Neural progenitor cell (in vitro differentiated cells): ENCODE results near the gene STX2. TPM values are rescaled to one million over a fixed set of nuclear protein-coding genes. Genes with fewer than 3 reads are reported as not detected.

Experiments used
- DNase-seq: peaks from one replicate; pipeline ENCODE4 v3.0.0-alpha.2; 2016; ENCODE audit warnings: low spot score
- H2AFZ ChIP-seq: fragments of 200-600 bp; sonication (generic); replicated peaks from 2 replicates; pipeline ENCODE4 v1.6.1; 2016; ENCODE audit warnings: antibody characterized with exemption
- H3F3A ChIP-seq: fragments of 200-600 bp; sonication (generic); 2 replicates; pipeline ENCODE4 v1.6.1; 2016; ENCODE audit warnings: antibody characterized with exemption, low read depth
- H3K27ac ChIP-seq: fragments of 200-600 bp; sonication (generic); 2 replicates; pipeline ENCODE4 v1.5.1; 2016; ENCODE audit warnings: mild to moderate bottlenecking
- H3K27me3 ChIP-seq: fragments of 200-600 bp; sonication (generic); 2 replicates; pipeline ENCODE4 v1.6.1; 2016; ENCODE audit warnings: mild to moderate bottlenecking, moderate library complexity
- H3K36me3 ChIP-seq: fragments of 200-600 bp; sonication (generic); 2 replicates; pipeline ENCODE4 v1.5.1; 2016
- H3K4me1 ChIP-seq: fragments of 200-600 bp; sonication (generic); 2 replicates; pipeline ENCODE4 v1.6.1; 2016; ENCODE audit warnings: mixed run types
- H3K4me2 ChIP-seq: fragments of 200-600 bp; sonication (generic); 2 replicates; pipeline ENCODE4 v1.6.1; 2016
- H3K4me3 ChIP-seq: fragments of 200-600 bp; sonication (generic); 2 replicates; pipeline ENCODE4 v1.5.1; 2016
- H3K79me2 ChIP-seq: fragments of 200-600 bp; sonication (generic); 2 replicates; pipeline ENCODE4 v1.6.1; 2016; ENCODE audit warnings: low read depth
- H3K9ac ChIP-seq: fragments of 200-600 bp; sonication (generic); 2 replicates; pipeline ENCODE4 v1.6.1; 2016
- H3K9me3 ChIP-seq: fragments of 200-600 bp; sonication (generic); 2 replicates; pipeline ENCODE4 v1.5.1; 2016; ENCODE audit warnings: low read depth
- H4K20me1 ChIP-seq: fragments of 200-600 bp; sonication (generic); 2 replicates; pipeline ENCODE4 v1.6.1; 2016; ENCODE audit warnings: low read depth
- H3K27ac Mint-ChIP-seq: 3 replicates; pipeline ENCODE4 v1.8.0; 2021; ENCODE audit warnings: mixed read lengths
- H3K27me3 Mint-ChIP-seq: 2 replicates; pipeline ENCODE4 v1.8.0; 2022; ENCODE audit warnings: low read depth, mild to moderate bottlenecking, inconsistent platforms, moderate library complexity, mixed read lengths; ENCODE audit not compliant: insufficient read depth
- H3K36me3 Mint-ChIP-seq: 3 replicates; pipeline ENCODE4 v1.8.0; 2021; ENCODE audit warnings: mixed read lengths
- H3K4me1 Mint-ChIP-seq: 3 replicates; pipeline ENCODE4 v1.8.0; 2021; ENCODE audit warnings: mixed read lengths
- H3K4me3 Mint-ChIP-seq: 3 replicates; pipeline ENCODE4 v1.8.0; 2021; ENCODE audit warnings: mild to moderate bottlenecking, moderate library complexity, mixed read lengths
- H3K9me3 Mint-ChIP-seq: 3 replicates; pipeline ENCODE4 v1.8.0; 2020; ENCODE audit warnings: mixed read lengths
- CTCF ChIP-seq: fragments of 200-600 bp; sonication (generic); IDR thresholded peaks from 2 replicates; pipeline ENCODE4 v1.5.1; 2017; ENCODE audit warnings: antibody characterized with exemption, mild to moderate bottlenecking
- EZH2 ChIP-seq: fragments of 200-600 bp; sonication (generic); IDR thresholded peaks from 2 replicates; pipeline ENCODE4 v1.6.1; 2017; ENCODE audit warnings: antibody characterized with exemption, mild to moderate bottlenecking, moderate library complexity
- EZH2phosphoT487 ChIP-seq: fragments of 200-600 bp; sonication (generic); IDR thresholded peaks from 2 replicates; pipeline ENCODE4 v1.6.1; 2017; ENCODE audit warnings: antibody characterized with exemption
- total RNA-seq: library from RNA; depleted of rRNA; stranded (reverse); fragments of >200 nt; gene quantifications from 2 replicates; pipeline ENCODE4 v1.2.3, GENCODE V29; 2015; ENCODE audit warnings: low replicate concordance

STX2 gene
- total RNA-seq, 1 donor from 2014 or later, result 44.0 TPM

GRCh38 chr12:130799051-130799450, 40.0 kb downstream of the STX2 start:
- no peak overlapping the region for H3K9ac ChIP-seq
- H4K20me1 ChIP-seq, result no peaks in the 10 kb centered on the region
- no peak overlapping the region for H3K4me3 ChIP-seq
- no peaks in the 10 kb centered on the region for H3F3A ChIP-seq
- no peaks in the 10 kb centered on the region for H3K9me3 Mint-ChIP-seq
- H3K27ac Mint-ChIP-seq, result no peak overlapping the region
- no peaks in the 10 kb centered on the region for H3K4me1 ChIP-seq
- no peak overlapping the region for H3K4me3 Mint-ChIP-seq
- H3K36me3 ChIP-seq, result peaks cover 2% of the 10 kb centered on the region
- peaks cover 26% of the 10 kb centered on the region for H3K36me3 Mint-ChIP-seq
- H3K79me2 ChIP-seq, result no peaks in the 10 kb centered on the region
- H3K27ac ChIP-seq, result no peak overlapping the region
- H3K27me3 ChIP-seq, result no peaks in the 10 kb centered on the region
- no peaks in the 10 kb centered on the region for H3K9me3 ChIP-seq
- no peak overlapping the region for H2AFZ ChIP-seq
- no peak overlapping the region for H3K4me2 ChIP-seq
- DNase-seq, result no peak
- peaks cover 3% of the 10 kb centered on the region for H3K27me3 Mint-ChIP-seq
- no peaks in the 10 kb centered on the region for H3K4me1 Mint-ChIP-seq
- TF ChIP-seq EZH2, result no peak
- no peak for TF ChIP-seq CTCF
- no peak for TF ChIP-seq EZH2phosphoT487

- Mint-ChIP-seq H3K27me3 (peaks cover 3% of the 10 kb centered on the region), H3K27ac (no peak overlapping the region), H3K9me3 (no peaks in the 10 kb centered on the region), H3K4me1 (peaks cover 6% of the 10 kb centered on the region), H3K36me3 (peaks cover 16% of the 10 kb centered on the region), H3K4me3 (no peak overlapping the region)
- Histone ChIP-seq H3K4me2 (no peak overlapping the region), H3K4me3 (no peak overlapping the region), H3K27ac (no peak overlapping the region), H3K79me2 (no peaks in the 10 kb centered on the region), H3K9me3 (no peaks in the 10 kb centered on the region), H2AFZ (no peak overlapping the region), H3K36me3 (peaks cover 2% of the 10 kb centered on the region), H3K27me3 (no peaks in the 10 kb centered on the region), H4K20me1 (no peaks in the 10 kb centered on the region), H3F3A (no peaks in the 10 kb centered on the region), H3K9ac (no peak overlapping the region), H3K4me1 (no peaks in the 10 kb centered on the region)
- no peak for TF ChIP-seq EZH2phosphoT487
- TF ChIP-seq CTCF, result no peak
- TF ChIP-seq EZH2, result no peak
- DNase-seq, result no peak
Observed at GRCh38 chr12:130796985-130797686, 41.9 kb downstream of the STX2 start.

- Mint-ChIP-seq H3K27ac (no peak overlapping the region), H3K36me3 (peaks cover 16% of the 10 kb centered on the region), H3K4me1 (peaks cover 11% of the 10 kb centered on the region), H3K4me3 (no peak overlapping the region), H3K27me3 (peaks cover 3% of the 10 kb centered on the region), H3K9me3 (no peaks in the 10 kb centered on the region)
- Histone ChIP-seq H3F3A (no peaks in the 10 kb centered on the region), H3K4me2 (no peak overlapping the region), H3K4me1 (peaks cover under 1% of the 10 kb centered on the region), H3K27me3 (no peaks in the 10 kb centered on the region), H3K9me3 (no peaks in the 10 kb centered on the region), H3K36me3 (peaks cover 2% of the 10 kb centered on the region), H3K4me3 (no peak overlapping the region), H3K9ac (no peak overlapping the region), H3K27ac (no peak overlapping the region), H2AFZ (no peak overlapping the region), H3K79me2 (no peaks in the 10 kb centered on the region), H4K20me1 (peaks cover 2% of the 10 kb centered on the region)
- TF ChIP-seq CTCF (no peak), EZH2phosphoT487 (no peak), EZH2 (no peak)
- DNase-seq, result no peak
Observed at GRCh38 chr12:130795906-130796305, 43.1 kb downstream of the STX2 start.
